Stimulated activated CD4-positive, alpha-beta T cell treated with anti-CD3 and anti-CD28 coated beads, Interleukin-15, amount 100 ng/mL, for 24 hours (primary cell): Measurements from ENCODE around the gene ZC3H12D.

ENCODE experiments used
- DNase-seq: peaks from one replicate; pipeline ENCODE4 v3.0.0-alpha.2; 2020

The ZC3H12D gene

DNA sequence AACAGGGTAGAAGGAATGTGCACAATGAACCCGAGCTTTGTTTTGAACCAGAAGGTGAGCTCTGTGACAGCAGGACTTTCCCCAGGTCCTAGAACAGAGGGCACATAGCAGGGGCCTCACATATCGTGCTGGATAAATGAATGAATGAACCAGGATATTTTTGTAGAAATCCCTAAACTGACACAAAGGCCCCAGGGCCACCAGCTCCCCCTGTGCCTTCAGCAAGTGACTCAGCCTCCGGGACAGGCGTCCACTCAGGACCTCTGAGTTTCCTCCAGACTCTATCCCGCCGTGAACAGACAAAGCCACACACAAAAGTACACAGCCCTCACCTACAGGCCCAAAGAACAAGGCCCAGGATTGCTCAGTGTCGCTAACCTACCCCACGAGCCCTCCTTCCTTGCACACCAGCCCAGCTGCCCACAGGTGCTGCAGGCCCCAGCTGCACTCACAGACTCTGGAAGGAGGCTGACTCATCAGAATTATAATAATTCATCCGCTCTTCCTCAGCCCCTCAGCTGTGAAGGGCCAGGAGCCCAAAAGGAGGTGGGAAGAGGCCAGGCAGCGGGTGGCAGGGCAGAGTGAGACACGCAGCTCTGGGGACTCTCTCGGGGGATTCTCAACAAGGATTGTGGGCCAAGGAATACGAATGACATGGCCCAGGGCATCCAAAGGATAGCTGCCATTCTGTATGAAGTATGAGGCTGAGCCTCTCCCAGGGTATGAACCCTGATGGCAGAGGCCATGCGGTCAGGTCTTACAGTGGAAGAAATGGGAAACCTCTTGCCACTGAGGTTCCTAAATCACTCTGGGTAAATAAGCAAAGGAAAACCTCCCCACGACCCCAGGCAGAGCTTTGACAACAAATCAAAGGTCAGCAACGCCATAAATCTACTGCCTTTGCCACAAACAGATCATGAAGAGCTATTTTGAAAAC lies 43.8 kb downstream of the ZC3H12D start:
- DNase-seq = no peak

DNA sequence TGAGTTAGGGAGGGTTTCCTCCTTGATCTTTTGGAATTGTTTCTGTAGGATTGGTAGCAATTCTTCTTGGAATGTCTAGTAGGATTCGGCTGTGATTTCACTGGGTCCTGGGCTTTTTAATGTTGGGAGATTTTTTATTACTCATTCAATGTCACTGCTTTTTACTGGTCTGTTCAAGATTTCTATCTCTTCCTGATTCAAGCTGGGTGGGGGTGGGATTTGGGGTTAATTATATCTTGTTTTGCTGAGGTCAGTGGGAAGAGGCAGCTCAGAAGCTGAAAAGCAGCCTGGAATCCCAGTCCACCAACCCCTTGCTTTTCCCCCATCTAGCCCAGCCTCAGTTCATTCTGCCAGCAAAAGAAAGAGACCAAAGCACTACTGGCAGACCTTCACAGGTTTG lies 45.2 kb downstream of the ZC3H12D start:
- no peak for DNase-seq

DNA sequence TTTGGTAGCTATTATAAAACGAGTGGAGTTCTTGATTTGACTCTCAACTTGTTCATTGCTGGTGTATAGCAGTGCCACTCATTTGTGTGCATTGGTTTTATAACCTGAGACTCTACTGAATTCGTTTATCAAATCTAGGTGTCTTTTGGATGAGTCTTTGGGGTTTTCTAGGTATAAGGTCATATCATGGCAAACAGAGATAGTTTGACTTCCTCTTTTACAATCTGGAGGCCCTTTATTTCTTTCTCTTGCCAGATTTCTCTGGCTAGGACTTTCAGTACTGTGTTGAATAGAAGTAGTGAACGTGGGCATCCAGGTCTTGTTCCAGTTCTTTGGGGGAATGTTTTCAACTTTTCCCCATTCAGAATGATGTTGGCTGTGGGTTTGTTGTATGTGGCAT lies 46.0 kb downstream of the ZC3H12D start:
- DNase-seq = no peak

DNA sequence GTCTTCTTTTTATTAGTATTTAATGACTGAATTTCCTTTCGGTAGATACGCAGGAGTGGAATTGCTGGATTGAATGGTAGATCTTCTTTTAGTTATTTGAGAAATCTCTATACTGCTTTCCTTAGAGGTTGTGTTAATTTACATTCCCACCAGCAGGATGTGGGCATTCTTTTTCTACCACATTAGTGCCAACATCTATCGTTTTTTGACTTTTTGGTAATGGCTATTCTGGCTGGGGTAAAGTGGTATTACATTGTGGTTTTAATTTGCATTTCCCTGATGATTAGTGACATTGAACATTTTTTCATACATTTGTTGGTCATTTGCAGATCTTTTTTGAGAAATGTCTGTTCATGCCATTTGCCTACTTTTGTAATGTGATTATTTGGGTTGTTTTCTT lies 47.6 kb downstream of the ZC3H12D start:
- DNase-seq = no peak

DNA sequence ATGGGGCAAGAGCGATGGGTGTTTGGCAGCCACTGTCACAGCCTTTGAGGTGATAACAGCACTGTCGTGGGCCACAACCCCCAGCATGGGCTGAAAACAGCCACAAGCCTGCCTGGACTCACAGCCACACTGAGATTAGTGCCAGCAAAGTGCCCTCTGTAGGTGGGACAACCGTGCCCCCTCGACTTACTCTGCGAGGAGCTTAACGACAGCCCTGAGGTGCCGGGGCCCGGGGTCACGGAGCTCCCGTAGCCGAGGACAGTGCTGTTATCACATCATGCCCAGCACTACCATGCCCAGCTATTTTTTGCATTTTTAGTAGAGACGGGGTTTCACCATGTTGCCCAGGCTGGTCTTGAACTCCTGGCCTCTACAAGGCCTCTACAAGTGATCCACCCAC lies 48.2 kb downstream of the ZC3H12D start:
- no peak for DNase-seq

DNA sequence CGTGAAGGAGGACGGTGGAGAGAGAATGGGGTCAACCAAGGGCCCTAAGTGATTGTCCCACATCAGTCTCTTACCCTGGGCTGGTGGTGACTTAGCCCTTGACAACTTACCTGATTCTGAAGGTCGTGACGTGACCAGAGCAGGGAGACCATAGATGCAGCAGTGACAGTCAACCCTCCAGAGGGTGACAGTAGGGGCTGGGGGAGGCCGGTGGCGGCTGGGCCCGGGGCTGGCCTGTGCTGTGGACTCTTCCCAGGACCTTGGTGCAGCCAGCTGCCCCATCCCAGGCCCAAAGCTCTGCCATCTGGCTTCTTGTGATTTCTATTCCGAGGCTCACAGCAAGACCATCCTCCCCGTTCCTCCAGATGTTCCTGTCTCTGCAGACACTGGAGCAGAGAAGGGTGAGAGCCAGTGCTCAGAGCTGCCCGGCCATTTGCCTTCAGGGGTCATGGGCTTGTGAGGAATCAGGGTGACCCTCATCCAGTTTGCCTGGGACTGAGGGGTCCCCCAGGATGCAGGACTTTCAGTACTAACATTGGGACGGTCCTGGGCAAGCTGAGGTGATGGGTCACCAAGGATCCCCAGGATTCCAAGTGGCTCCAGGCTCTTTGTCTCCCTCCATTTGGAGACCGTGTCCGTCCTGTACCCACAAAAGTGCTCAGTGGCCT lies 48.8 kb downstream of the ZC3H12D start:
- no peak for DNase-seq

DNA sequence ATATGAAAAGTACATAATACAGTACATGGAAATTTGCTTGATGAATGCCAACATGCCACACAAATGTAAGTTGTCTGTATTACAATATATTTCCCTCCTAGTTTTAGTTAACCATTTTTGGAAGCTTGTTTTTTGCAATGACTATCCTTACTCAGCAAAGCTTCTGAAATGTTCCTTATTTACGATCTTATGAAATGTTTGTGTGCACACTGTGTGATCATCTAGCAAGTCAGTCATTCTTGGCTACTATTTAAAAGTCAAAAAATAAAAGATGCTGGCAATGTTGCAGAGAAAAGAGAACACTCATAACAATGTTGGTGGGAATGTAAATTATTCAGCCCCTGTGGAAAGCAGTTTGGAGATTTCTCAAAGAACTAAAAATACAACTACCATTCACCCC lies 50.9 kb downstream of the ZC3H12D start:
- DNase-seq = no peak

DNA sequence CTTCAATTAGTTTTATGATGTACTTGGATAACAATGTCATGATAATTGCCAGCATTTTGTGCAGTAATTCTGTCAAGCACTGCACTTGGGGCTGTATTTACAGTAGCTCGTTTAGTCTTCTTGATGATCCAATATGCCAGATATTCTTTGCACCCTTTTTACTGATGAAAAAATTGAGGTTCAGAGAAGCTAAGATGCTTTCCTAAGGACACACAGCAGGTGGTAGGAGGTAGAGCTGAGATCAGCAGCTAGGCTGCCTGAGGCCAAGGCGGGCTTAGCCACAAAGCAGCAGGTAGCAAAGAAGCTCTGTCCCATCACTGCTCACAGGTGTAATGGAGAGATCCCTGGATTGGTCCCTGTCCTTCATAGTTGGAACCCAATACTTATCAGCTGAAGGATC lies 51.4 kb downstream of the ZC3H12D start:
- DNase-seq = no peak

DNA sequence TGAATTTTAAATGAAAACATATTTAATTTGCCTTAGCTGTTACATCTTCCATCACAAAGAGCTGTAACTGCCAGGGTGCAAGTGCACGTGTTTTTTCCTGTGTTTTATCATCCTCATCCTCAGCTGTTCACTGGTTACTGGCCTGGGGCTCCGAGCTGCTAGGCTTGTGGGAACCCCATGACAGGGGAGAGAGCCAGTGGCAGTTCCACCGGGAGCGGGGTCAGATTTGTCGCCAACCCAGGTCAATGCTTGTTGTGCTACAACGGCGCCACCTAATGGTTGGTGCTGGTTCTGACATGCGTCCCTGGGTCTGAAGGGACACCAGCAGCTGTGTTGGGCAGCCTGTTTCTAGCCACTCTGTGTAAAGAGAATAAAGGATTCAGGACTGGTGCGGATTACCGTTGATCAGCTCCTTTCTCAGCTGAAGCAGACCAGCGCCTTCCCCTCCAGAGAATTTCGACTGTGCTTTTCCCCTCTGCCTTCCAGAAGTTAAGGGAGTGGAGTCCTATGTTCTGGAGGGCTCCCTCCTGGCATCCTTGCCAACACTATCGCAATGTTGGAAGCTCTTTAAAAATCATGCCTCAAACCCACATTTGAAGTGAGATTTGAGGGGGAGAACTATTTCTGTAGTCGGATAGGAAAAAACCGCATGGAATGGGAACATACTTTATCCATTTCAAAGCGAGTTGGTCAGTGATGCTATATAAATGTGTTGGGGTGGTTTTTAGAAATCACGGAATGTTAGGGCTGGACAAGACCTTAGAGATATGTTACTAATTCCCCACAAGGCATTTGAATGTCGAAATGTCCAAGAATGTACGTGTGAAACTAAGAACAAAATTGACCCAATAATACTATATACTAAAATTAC lies 52.7 kb downstream of the ZC3H12D start:
- peak; percentile 94 for DNase-seq

DNA sequence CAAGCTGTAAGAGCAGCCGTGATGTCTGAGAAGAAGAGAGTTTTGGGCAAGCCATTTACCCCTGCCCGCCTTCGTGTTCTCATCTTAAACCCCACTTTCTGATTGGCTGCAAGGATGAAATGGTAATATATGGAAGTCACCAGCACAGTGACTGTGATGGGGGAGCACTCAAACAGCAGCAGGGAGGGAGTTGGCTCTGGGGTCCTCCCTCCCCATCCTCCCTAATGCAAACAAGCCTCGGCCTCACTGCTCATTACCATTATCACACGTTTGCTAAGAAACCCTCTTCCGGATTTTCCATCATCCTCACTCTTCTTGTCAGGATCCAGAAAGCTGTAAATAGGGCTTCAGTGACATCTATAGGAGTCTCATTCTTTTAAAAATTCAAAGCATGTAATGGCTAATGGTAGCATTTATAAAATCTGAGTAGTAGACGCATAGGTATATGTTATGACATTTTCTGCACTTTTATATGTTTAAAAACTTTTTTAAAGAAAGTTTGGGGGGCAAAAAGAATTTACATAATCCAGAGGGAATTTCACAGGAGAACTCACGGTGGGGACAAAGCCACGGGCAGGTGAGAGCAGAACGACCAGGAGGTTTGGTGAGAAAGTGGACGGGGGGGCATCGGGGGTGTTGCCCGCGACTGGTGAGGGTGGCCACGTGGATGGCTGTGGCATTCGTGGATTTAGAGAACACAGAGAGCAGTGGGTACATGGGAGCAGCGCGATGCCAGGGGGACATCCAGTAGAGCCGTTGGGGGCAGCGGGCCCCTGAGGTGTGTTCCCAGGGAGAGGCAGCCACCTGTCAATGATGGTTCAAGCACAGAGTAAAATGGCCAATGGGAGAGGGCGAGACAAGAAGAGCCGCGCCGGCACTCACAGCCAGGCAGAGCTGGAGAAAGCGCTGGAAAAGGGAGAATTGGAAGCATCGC lies 55.1 kb downstream of the ZC3H12D start:
- no peak for DNase-seq

DNA sequence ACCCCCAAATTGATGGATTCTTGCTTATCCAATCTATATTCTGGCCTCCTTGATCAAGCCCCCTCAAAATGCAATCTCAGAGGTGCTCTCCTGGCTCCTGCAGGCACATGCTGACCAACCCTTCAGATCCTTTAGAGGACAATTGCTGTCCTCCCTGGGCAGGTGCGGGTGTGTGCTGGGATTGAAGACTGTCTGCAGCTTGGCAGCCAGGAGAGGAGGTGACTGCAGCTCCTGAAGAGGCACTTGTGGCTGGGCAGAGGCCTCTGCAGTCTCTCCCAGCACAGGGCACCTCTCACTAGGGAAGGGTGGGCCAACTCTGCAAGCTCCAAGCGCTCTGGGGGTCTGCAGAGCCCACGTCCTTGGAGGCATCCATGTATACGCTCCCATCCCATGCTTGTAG lies 56.2 kb downstream of the ZC3H12D start:
- DNase-seq = no peak

DNA sequence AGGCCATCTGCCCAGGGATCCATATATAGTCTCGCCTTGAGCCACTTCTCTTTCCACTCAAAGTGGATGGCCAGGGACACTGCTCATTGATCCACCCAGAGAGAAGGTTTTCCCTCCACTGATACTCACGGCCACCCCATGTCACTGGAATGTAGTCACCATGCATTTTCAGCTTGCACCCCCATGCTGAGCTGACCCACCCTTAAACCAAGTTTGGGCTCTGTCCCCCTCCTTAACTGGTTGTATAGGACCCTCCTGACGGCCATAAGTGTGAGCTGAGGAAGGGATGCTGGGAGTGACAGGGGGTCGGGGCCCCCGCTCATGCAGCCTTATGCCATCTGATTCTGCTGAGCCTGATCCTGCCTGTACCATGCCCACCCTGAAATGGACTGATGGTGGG lies 59.1 kb downstream of the ZC3H12D start:
- DNase-seq = no peak

DNA sequence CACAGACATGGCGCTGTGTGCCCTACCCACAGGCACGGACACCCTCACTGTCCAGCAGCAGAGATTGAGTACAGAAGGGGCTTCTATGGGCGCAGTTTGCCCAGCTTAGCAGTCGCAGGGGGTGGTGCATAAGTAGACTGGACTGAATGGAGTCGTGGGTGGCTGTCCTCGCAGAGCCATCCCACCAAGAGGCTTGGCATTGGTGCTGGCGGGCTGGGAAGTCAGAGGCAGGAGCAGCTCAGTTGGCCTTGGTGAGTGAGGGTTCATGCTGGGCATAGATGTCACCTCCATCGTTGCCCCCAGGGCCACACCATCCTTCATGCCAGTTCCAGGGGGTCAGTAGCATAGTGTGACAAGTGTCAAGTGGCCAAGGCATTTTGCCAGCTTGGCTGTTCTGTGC lies 59.6 kb downstream of the ZC3H12D start:
- DNase-seq = no peak

DNA sequence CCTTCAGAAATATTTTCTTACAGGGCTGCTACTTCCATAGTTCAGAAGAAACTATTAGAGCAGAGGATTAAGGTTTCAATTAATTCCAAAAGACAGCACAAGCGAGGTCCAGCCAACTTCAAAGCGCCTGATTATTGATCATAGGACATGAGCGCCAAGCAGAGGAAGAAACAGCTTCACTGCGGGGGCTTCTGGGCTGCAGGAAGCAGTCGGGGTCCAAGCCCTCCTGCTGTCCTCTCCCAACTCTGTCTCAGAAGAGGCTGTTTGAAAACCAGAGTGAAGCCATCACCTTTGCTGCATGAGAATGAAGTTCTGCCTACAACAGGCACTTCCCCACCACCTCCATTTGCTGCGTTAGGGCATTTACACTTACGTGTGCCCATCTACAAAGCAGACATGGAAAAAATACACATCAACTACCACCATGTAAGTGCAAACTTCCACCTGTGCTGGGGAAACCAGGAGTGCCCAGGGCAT lies 60.8 kb downstream of the ZC3H12D start:
- DNase-seq = no peak

DNA sequence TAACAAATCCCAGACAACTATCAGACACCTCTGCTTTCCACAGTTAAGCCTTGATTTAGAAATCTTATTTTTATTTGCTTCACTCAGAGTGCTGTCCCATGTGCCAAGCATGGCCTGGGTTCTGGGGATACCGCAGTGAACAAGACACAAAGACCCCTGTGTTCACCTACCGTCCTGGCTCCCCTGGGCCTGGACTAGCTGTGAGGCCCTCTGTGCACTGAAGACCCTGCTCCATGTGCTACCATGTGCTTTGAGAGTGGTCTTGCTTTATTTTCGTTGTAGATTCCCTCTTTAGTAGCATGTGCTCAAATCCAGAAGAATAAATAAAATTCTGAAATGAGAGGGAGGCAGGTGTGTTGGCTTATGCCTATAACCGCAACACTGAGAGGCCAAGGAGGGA lies 62.2 kb downstream of the ZC3H12D start:
- no peak for DNase-seq

DNA sequence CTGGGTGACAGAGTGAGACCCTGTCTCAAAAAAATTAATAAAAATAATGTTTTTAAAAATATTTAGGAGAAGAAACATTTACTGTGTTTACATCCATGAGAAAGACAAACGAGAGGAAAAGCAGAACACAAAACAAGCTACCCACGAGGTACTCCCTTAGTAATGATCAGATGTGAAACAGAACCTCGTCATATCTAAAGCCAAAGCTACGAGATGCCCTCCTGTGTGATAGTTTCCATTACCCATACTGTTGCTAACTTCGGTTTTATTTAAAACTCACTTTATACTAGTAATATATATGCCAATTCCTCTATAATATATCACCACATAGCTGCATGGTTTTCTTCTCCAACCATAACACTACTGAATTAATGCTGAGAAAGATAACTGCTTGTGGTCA lies 63.7 kb downstream of the ZC3H12D start:
- DNase-seq = no peak

DNA sequence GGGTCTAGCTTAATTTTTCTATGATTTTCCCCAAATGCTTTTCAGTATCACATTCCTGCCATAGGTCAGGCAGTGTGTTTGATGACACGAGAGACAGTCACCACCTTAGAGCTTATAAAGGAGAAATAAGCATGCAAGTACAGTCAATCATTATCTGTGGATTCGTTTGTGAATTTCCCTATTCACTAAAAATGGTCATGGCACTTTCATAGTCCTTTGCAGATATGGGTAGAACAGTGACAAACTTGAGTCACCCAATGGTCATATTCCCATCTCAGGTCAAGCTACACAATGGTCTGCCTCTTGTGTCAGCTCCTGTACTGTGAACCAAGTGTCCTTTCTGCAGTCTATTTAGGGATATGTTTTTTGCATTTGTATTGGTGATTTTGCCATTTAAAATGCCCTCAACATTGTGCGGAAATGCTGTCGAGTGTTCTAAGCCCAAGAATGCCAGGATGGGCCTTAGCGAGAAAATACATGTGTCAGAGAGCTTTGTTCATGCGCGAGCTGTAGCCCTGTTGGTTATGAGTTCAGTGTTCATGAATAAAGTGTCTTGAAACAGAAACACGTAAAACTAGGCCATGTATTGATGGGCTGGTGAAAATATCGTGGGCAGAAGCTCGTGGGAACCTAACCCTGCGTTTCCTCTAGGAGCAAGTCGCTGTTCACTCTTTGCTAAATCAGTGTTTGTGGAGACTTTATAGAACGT lies 65.0 kb downstream of the ZC3H12D start:
- no peak for DNase-seq

DNA sequence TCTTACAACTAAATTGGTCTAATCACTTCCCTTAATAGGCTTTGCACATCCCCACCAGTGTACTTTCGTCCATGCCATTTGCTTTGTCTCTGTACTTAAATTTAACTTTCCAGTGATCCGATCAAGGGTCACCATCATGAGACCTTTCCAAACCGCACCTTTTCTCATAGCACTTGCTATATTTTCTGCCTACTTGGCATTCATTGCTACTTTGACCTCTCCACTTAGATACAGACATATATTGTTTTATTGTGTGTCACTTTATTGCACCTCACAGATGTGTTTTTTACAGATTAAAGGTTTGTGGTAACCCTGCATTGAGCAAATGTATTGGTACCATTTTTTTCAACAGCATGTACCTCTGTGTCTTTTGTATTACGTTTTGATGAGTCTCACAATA lies 70.0 kb downstream of the ZC3H12D start:
- DNase-seq = no peak

DNA sequence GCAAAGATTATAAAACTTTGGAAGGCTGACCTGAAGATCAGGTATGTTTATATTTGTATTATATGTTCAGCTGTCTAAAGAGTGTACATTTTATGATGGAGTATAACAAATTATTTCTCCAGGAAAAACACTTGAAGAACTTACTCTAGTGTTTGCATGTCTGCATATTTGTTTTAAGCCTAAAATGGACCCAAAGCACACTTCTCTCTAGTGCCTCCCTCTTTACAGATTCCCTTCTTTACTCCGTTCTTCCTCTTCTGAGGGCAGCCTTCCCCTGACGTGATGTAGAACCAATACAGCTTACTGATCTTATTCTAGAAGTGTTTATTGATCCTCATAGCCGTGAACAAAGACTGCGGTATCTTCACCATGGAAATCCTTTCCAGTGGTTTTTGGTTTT lies 70.8 kb downstream of the ZC3H12D start:
- no peak for DNase-seq

DNA sequence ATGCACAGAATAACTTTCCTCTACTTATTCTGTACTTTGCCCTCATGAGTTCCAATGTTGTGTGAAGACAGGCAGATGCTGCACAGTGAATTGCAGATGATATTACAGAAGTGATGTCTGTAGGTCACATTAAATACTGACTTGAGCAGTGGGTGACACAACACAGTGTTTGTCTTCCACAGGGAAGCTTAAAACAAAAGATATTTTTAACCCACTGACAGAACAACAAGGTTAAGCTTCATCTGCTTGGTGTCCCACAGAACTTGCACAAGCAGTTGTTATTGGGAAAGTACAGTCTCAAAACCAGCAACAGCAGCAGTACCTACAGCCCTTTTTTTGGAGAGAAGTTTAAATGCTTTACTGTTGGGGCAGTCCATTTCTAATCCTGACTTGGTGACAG lies 74.3 kb downstream of the ZC3H12D start:
- DNase-seq = no peak

DNA sequence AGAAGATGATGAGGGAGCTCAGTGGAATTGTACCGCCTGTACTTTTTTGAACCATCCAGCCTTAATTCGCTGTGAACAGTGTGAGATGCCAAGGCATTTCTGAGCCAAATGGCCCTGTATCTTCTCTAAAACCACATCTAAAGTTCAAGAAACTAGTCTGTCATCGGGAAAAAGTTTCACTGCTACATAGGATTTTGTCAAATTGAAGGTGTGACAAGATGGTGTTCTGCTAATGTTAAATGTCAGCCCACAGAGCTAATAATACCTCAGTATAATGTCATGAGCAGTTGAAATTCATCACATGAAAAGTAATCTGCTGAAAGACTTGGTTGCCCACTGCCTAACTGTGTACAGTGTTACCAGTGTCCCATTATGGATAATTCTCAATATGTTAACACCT lies 75.2 kb downstream of the ZC3H12D start:
- no peak for DNase-seq
